ENCODE results near the gene KRT23. TPM values are rescaled to one million over a fixed set of nuclear protein-coding genes. Genes with fewer than 3 reads are reported as not detected.

Gene KRT23
- total and polyA plus RNA-seq, 2 of the 13 experiments (the other 11 are each of a cell fraction or from before 2014, with no cell fraction given) = 24.7 to 51.1 TPM

DNA sequence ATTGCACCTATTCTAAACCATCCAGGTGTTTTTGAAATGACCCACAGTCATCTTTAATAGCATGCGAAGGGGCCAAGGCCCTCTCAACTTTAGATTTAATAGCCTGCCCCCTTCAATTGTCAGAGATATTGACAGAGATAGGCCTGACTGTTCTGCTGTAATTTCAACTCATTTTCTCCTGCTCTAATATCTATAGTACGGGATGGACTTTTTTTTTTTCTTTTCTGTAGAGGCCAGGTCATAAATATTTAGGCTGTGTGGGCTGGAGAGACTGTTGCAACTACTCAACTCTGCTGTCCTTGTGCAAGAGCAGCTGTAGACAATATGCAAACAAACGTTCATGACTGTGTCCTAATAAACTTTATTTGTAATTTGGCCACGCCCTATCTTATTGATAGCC, 27.7 kb downstream of the KRT23 start:
- Histone ChIP-seq H3K4me1 (ENCODE audit: insufficient read depth, low read length) (peaks cover 33% of the 10 kb centered on the region), H4K20me1 (ENCODE audit: insufficient read depth, low read length) (no peaks in the 10 kb centered on the region), H3K27ac (ENCODE audit: extremely low read length, insufficient read depth, low read length) (no peak overlapping the region), H3K4me2 (ENCODE audit: low read depth, low read length) (no peak overlapping the region), H3K9me3 (ENCODE audit: low read length) (no peaks in the 10 kb centered on the region), H3K36me3 (replicated peaks in 1 of 2; ENCODE audit: control insufficient read depth in 1 of 2, insufficient read depth in 2 of 2, low read length in 2 of 2) (no peaks in the 10 kb centered on the region), H3K9ac (ENCODE audit: insufficient read depth, low read depth, low read length) (no peak overlapping the region), H2AFZ (ENCODE audit: low read length) (no peak overlapping the region), H3K27me3 (ENCODE audit: control insufficient read depth in 1 of 2, insufficient read depth in 2 of 2, low read length in 2 of 2) (no peaks in the 10 kb centered on the region), H3K4me3 (replicated peaks in 1 of 3; ENCODE audit: insufficient read depth in 1 of 3, low read depth in 2 of 3, low read length in 3 of 3) (no peak overlapping the region), H3K79me2 (ENCODE audit: insufficient read depth, low read length) (no peaks in the 10 kb centered on the region)
- POLR2A ChIA-PET = interaction anchor here (1.6 kb wide), 1 partner anchor 149 kb away, joined by 3 read pairs; no protein-coding TSS in a partner anchor
- in situ Hi-C loops (cut with HindIII; ENCODE audit: extremely low pct_ligation_motif_present, low pct_unique_long_range_greater_than_20kb) = loop anchor here (5.0 kb wide), 2 partner anchors 93 to 413 kb away; no protein-coding TSS in a partner anchor
- FAIRE-seq = peak; percentile 4
- no TSS peak for BruUV-seq (replicated peaks)
- CTCF ChIA-PET (ENCODE audit: low intra/inter-chr PET ratio, low total read pairs) = interaction anchor here (0.8 to 3.3 kb wide), 11 partner anchors 47 to 758 kb away, joined by 3 to 32 read pairs (median 6); no protein-coding TSS in a partner anchor
- intact Hi-C loops (cut with micrococcal nuclease; ENCODE audit: unreplicated experiment) = loop anchor here (1.0 to 10.0 kb wide), 9 partner anchors 47 to 753 kb away; partner anchors contain the start of genes KRT19, KRTAP1-1, KRTAP2-1 and KRTAP3-1
- DNase-seq (ENCODE audit: low spot score) = peak; percentile 63
- 40% methylated on average over 4 of the region's 4 CpGs for WGBS (ENCODE audit: low lambda C conversion rate)
- ATAC-seq = peak; percentile 57
- TF ChIP-seq FOSL2 (CRISPR knock-in tag; IDR thresholded peaks at IDR 0.05) = peak; percentile 35
- no peak for TF ChIP-seq NR2C2 (CRISPR knock-in tag; IDR thresholded peaks at IDR 0.05; ENCODE audit: borderline replicate concordance)
- 0 out of 4 replicates have a peak, but pooled peaks of 1 of the 2 experiments have one; percentile 23 for TF ChIP-seq EP300 (IDR thresholded peaks at IDR 0.05; ENCODE audit: low read depth in 2 of 2, low read length in 2 of 2)
- no peak for TF ChIP-seq EP300 (CRISPR knock-in tag; IDR thresholded peaks at IDR 0.05; ENCODE audit: borderline replicate concordance)
- TF ChIP-seq, protein P1, sequence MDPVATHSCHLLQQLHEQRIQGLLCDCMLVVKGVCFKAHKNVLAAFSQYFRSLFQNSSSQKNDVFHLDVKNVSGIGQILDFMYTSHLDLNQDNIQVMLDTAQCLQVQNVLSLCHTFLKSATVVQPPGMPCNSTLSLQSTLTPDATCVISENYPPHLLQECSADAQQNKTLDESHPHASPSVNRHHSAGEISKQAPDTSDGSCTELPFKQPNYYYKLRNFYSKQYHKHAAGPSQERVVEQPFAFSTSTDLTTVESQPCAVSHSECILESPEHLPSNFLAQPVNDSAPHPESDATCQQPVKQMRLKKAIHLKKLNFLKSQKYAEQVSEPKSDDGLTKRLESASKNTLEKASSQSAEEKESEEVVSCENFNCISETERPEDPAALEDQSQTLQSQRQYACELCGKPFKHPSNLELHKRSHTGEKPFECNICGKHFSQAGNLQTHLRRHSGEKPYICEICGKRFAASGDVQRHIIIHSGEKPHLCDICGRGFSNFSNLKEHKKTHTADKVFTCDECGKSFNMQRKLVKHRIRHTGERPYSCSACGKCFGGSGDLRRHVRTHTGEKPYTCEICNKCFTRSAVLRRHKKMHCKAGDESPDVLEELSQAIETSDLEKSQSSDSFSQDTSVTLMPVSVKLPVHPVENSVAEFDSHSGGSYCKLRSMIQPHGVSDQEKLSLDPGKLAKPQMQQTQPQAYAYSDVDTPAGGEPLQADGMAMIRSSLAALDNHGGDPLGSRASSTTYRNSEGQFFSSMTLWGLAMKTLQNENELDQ (CRISPR knock-in tag; IDR thresholded peaks at IDR 0.05; ENCODE audit: borderline replicate concordance) = no peak
- TF ChIP-seq FOXA1 (IDR thresholded peaks at IDR 0.05) = no peak
- peak; percentile 43; the same call in 1 of the 2 replicates for TF ChIP-seq FOXA1 (CRISPR knock-in tag; IDR thresholded peaks at IDR 0.05)
- no peak for TF ChIP-seq TRIM24 (CRISPR knock-in tag; IDR thresholded peaks at IDR 0.05)
- no peak for TF ChIP-seq ZSCAN31 (CRISPR knock-in tag; IDR thresholded peaks at IDR 0.05; ENCODE audit: low read depth)
- no peak for TF ChIP-seq DNMT1 (CRISPR knock-in tag; IDR thresholded peaks at IDR 0.05)
- peak; percentile 91 for TF ChIP-seq CEBPB (IDR thresholded peaks at IDR 0.05; ENCODE audit: borderline replicate concordance, low read depth, low read length)
- TF ChIP-seq, protein P2, sequence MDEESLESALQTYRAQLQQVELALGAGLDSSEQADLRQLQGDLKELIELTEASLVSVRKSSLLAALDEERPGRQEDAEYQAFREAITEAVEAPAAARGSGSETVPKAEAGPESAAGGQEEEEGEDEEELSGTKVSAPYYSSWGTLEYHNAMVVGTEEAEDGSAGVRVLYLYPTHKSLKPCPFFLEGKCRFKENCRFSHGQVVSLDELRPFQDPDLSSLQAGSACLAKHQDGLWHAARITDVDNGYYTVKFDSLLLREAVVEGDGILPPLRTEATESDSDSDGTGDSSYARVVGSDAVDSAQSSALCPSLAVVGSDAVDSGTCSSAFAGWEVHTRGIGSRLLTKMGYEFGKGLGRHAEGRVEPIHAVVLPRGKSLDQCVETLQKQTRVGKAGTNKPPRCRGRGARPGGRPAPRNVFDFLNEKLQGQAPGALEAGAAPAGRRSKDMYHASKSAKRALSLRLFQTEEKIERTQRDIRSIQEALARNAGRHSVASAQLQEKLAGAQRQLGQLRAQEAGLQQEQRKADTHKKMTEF (CRISPR knock-in tag; IDR thresholded peaks at IDR 0.05) = 0 out of 2 replicates have a peak, but pooled peaks have one; percentile 10
- 0 out of 2 replicates have a peak, but pooled peaks have one; percentile 7 for TF ChIP-seq ZNF670 (CRISPR knock-in tag; IDR thresholded peaks at IDR 0.05; ENCODE audit: borderline replicate concordance)
- no peak for TF ChIP-seq POLR2AphosphoS2 (IDR thresholded peaks at IDR 0.05; ENCODE audit: low read depth, low read length)
- TF ChIP-seq, protein P3, sequence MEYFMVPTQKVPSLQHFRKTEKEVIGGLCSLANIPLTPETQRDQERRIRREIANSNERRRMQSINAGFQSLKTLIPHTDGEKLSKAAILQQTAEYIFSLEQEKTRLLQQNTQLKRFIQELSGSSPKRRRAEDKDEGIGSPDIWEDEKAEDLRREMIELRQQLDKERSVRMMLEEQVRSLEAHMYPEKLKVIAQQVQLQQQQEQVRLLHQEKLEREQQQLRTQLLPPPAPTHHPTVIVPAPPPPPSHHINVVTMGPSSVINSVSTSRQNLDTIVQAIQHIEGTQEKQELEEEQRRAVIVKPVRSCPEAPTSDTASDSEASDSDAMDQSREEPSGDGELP (IDR thresholded peaks at IDR 0.05; ENCODE audit: borderline replicate concordance, low read depth) = peak; percentile 6; the same call in 1 of the 2 replicates
- peak; percentile 58 for TF ChIP-seq CEBPG (CRISPR knock-in tag; IDR thresholded peaks at IDR 0.05)
- no peak for TF ChIP-seq HNRNPH1 (optimal IDR thresholded peaks at IDR 0.05; ENCODE audit: low read depth, low read length)
- TF ChIP-seq SOX13 (IDR thresholded peaks at IDR 0.05) = no peak
- TF ChIP-seq SOX13 (CRISPR knock-in tag; conservative IDR thresholded peaks at IDR 0.05 in 1 of 2, IDR thresholded peaks at IDR 0.05 in 1 of 2) = 0 out of 4 replicates have a peak, but pooled peaks of 1 of the 2 experiments have one; percentile 12
- peak; percentile 22; the same call in 1 of the 2 replicates for TF ChIP-seq FOXA3 (CRISPR knock-in tag; IDR thresholded peaks at IDR 0.05)
- no peak for TF ChIP-seq ZFAT (CRISPR knock-in tag; conservative IDR thresholded peaks at IDR 0.05)
- TF ChIP-seq FOXK1 (CRISPR knock-in tag; IDR thresholded peaks at IDR 0.05; ENCODE audit: borderline replicate concordance, low read depth) = 0 out of 2 replicates have a peak, but pooled peaks have one; percentile 21
